ENCODE results near the gene GATB. TPM values are rescaled to one million over a fixed set of nuclear protein-coding genes. Genes with fewer than 3 reads are reported as not detected.

GATB gene
- total and polyA plus RNA-seq, 2 donors (not counting 1 experiment from before 2014, with no cell fraction given): 11.6 to 19.2 TPM

GRCh38 chr4:151660676-151661075 lies 100.1 kb downstream of the GATB start:
- Histone ChIP-seq H3K36me3 (replicated peaks in 1 of 2; ENCODE audit: control extremely low read depth in 1 of 2, control insufficient read depth in 1 of 2, extremely low read depth in 1 of 2, insufficient read depth in 2 of 2, low read length in 1 of 2) (no peaks in the 10 kb centered on the region), H3K4me2 (replicated peaks; ENCODE audit: low read depth, low read length, poor library complexity, severe bottlenecking) (no peak overlapping the region), H3K79me2 (ENCODE audit: control insufficient read depth, insufficient read depth, low read length) (no peaks in the 10 kb centered on the region), H3K4me1 (ENCODE audit: control insufficient read depth in 2 of 2, insufficient read depth in 2 of 2, low read length in 2 of 2) (no peaks in the 10 kb centered on the region), H3K27ac (ENCODE audit: low read length in 2 of 2) (no peak overlapping the region), H3K4me3 (ENCODE audit: control extremely low read depth in 1 of 5, extremely low read depth in 1 of 5, insufficient read depth in 1 of 5, low read depth in 2 of 5, low read length in 4 of 5) (no peak overlapping the region), H2AFZ (ENCODE audit: insufficient read depth, low read depth, low read length, poor library complexity, severe bottlenecking) (no peak overlapping the region), H3K27me3 (replicated peaks in 1 of 4; ENCODE audit: control extremely low read depth in 1 of 4, control insufficient read depth in 3 of 4, insufficient read depth in 4 of 4, low read length in 3 of 4) (no peaks in the 10 kb centered on the region), H3K9ac (ENCODE audit: low read length) (no peak overlapping the region), H4K20me1 (ENCODE audit: control insufficient read depth, insufficient read depth, low read length, poor library complexity, severe bottlenecking) (no peaks in the 10 kb centered on the region), H3K9me3 (ENCODE audit: control extremely low read depth in 1 of 3, control insufficient read depth in 2 of 3, insufficient read depth in 1 of 3, low read length in 2 of 3) (no peaks in the 10 kb centered on the region)
- TF ChIP-seq CTCF (IDR thresholded peaks at IDR 0.05) (no peak), EZH2 (IDR thresholded peaks at IDR 0.05; ENCODE audit: borderline replicate concordance, insufficient read depth, low read depth, low read length, poor library complexity, severe bottlenecking) (no peak)
- ATAC-seq (ENCODE audit: low read depth) (no peak), DNase-seq (no peak)
- Mint-ChIP-seq H3K27me3 (peaks cover 4% of the 10 kb centered on the region), H3K4me1 (no peaks in the 10 kb centered on the region), H3K27ac (no peak overlapping the region), H3K4me3 (no peak overlapping the region), H3K9me3 (ENCODE audit: insufficient read depth) (no peaks in the 10 kb centered on the region)
- intact Hi-C loops (cut with micrococcal nuclease): no loop called here
- ChIA-PET CTCF (no interaction called here), POLR2A (no interaction called here)

GRCh38 chr4:151659601-151660364 lies 101.0 kb downstream of the GATB start:
- no peak for TF ChIP-seq CTCF (IDR thresholded peaks at IDR 0.05)
- TF ChIP-seq EZH2 (IDR thresholded peaks at IDR 0.05; ENCODE audit: borderline replicate concordance, insufficient read depth, low read depth, low read length, poor library complexity, severe bottlenecking): no peak
- H3K36me3 ChIP-seq (replicated peaks in 1 of 2; ENCODE audit: control extremely low read depth in 1 of 2, control insufficient read depth in 1 of 2, extremely low read depth in 1 of 2, insufficient read depth in 2 of 2, low read length in 1 of 2): no peaks in the 10 kb centered on the region
- H3K9ac ChIP-seq (ENCODE audit: low read length): no peak overlapping the region
- no peaks in the 10 kb centered on the region for H3K79me2 ChIP-seq (ENCODE audit: control insufficient read depth, insufficient read depth, low read length)
- 87% methylated on average over 12 of the region's 12 CpGs for WGBS (ENCODE audit: insufficient coverage)
- H3K27ac Mint-ChIP-seq: no peak overlapping the region
- H3K27me3 ChIP-seq (replicated peaks in 1 of 4; ENCODE audit: control extremely low read depth in 1 of 4, control insufficient read depth in 3 of 4, insufficient read depth in 4 of 4, low read length in 3 of 4): no peaks in the 10 kb centered on the region
- no peaks in the 10 kb centered on the region for H4K20me1 ChIP-seq (ENCODE audit: control insufficient read depth, insufficient read depth, low read length, poor library complexity, severe bottlenecking)
- H3K4me2 ChIP-seq (replicated peaks; ENCODE audit: low read depth, low read length, poor library complexity, severe bottlenecking): no peak overlapping the region
- ATAC-seq (ENCODE audit: low read depth): no peak
- H2AFZ ChIP-seq (ENCODE audit: insufficient read depth, low read depth, low read length, poor library complexity, severe bottlenecking): no peak overlapping the region
- H3K27ac ChIP-seq (ENCODE audit: low read length in 2 of 2): no peak overlapping the region
- CTCF ChIA-PET: interaction anchor here (1.2 kb wide), 1 partner anchor 8 kb away, joined by 3 read pairs; no protein-coding TSS in a partner anchor
- H3K4me3 Mint-ChIP-seq: no peak overlapping the region
- no peak for DNase-seq
- no peak overlapping the region for H3K4me3 ChIP-seq (ENCODE audit: control extremely low read depth in 1 of 5, extremely low read depth in 1 of 5, insufficient read depth in 1 of 5, low read depth in 2 of 5, low read length in 4 of 5)
- intact Hi-C loops (cut with micrococcal nuclease): no loop called here
- H3K4me1 Mint-ChIP-seq: no peaks in the 10 kb centered on the region
- H3K9me3 Mint-ChIP-seq (ENCODE audit: insufficient read depth): no peaks in the 10 kb centered on the region
- no peaks in the 10 kb centered on the region for H3K9me3 ChIP-seq (ENCODE audit: control extremely low read depth in 1 of 3, control insufficient read depth in 2 of 3, insufficient read depth in 1 of 3, low read length in 2 of 3)
- no peaks in the 10 kb centered on the region for H3K4me1 ChIP-seq (ENCODE audit: control insufficient read depth in 2 of 2, insufficient read depth in 2 of 2, low read length in 2 of 2)
- POLR2A ChIA-PET: no interaction called here
- H3K27me3 Mint-ChIP-seq: peaks cover 4% of the 10 kb centered on the region
